Measurements from ENCODE around the gene C9orf72.
A peak's percentile ranks its signal among the peaks of the same experiment; 100 is the strongest.

GRCh38 chr9:27572918-27573633 is at the start of gene C9orf72:
- TF ChIP-seq POLR2A (IDR thresholded peaks at IDR 0.05; ENCODE audit: insufficient read depth in 1 of 2, low read depth in 2 of 2, low read length in 2 of 2) (peak; percentile 34 to 76; a peak in 3 of 4 replicates), RERE (CRISPR knock-in tag; IDR thresholded peaks at IDR 0.05; ENCODE audit: low read depth) (no peak), ZNF644 (CRISPR knock-in tag; IDR thresholded peaks at IDR 0.05; ENCODE audit: low read depth) (no peak), SPEN (CRISPR knock-in tag; IDR thresholded peaks at IDR 0.05; ENCODE audit: low read depth) (no peak), CCAR2 (optimal IDR thresholded peaks at IDR 0.05; ENCODE audit: low read depth, low read length) (no peak)
- TF ChIP-seq, protein P1, sequence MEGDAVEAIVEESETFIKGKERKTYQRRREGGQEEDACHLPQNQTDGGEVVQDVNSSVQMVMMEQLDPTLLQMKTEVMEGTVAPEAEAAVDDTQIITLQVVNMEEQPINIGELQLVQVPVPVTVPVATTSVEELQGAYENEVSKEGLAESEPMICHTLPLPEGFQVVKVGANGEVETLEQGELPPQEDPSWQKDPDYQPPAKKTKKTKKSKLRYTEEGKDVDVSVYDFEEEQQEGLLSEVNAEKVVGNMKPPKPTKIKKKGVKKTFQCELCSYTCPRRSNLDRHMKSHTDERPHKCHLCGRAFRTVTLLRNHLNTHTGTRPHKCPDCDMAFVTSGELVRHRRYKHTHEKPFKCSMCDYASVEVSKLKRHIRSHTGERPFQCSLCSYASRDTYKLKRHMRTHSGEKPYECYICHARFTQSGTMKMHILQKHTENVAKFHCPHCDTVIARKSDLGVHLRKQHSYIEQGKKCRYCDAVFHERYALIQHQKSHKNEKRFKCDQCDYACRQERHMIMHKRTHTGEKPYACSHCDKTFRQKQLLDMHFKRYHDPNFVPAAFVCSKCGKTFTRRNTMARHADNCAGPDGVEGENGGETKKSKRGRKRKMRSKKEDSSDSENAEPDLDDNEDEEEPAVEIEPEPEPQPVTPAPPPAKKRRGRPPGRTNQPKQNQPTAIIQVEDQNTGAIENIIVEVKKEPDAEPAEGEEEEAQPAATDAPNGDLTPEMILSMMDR (CRISPR knock-in tag; IDR thresholded peaks at IDR 0.05) = no peak
- TF ChIP-seq, protein P2, sequence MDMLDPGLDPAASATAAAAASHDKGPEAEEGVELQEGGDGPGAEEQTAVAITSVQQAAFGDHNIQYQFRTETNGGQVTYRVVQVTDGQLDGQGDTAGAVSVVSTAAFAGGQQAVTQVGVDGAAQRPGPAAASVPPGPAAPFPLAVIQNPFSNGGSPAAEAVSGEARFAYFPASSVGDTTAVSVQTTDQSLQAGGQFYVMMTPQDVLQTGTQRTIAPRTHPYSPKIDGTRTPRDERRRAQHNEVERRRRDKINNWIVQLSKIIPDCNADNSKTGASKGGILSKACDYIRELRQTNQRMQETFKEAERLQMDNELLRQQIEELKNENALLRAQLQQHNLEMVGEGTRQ (IDR thresholded peaks at IDR 0.05; ENCODE audit: low read depth, low read length) = no peak
- TF ChIP-seq, protein P2 (CRISPR knock-in tag; IDR thresholded peaks at IDR 0.05; ENCODE audit: borderline replicate concordance) = no peak

All from HepG2 (cell line).